Fibroblast of pulmonary artery (primary cell): ENCODE data around the gene LRP1.

Experiments
- DNase-seq: peaks from one replicate; pipeline ENCODE4 v3.0.0-alpha.2; 2010; ENCODE audit warnings: low read depth
- H3K4me3 ChIP-seq: replicated peaks from 2 replicates; pipeline ENCODE4 v1.5.1; 2011; ENCODE audit warnings: low read depth, mild to moderate bottlenecking, control low read depth, low read length, moderate library complexity
- CTCF ChIP-seq: IDR thresholded peaks from 2 replicates; pipeline ENCODE4 v1.5.1; 2011; ENCODE audit warnings: mild to moderate bottlenecking, control low read depth, low read length, inconsistent platforms; ENCODE audit errors: missing control alignments

LRP1 gene

GRCh38 chr12:57198329-57198728 lies 70.0 kb downstream of the LRP1 start:
- DNase-seq, result no peak
- TF ChIP-seq CTCF, result no peak
- no peak overlapping the region for H3K4me3 ChIP-seq

GRCh38 chr12:57199191-57199590 lies 70.9 kb downstream of the LRP1 start:
- no peak for DNase-seq
- TF ChIP-seq CTCF, result no peak
- no peak overlapping the region for H3K4me3 ChIP-seq

GRCh38 chr12:57200497-57200896 lies 72.2 kb downstream of the LRP1 start:
- no peak for TF ChIP-seq CTCF
- no peak for DNase-seq
- H3K4me3 ChIP-seq, result no peak overlapping the region

GRCh38 chr12:57201219-57201618 lies 72.9 kb downstream of the LRP1 start:
- no peak overlapping the region for H3K4me3 ChIP-seq
- TF ChIP-seq CTCF, result no peak
- DNase-seq, result no peak

- TF ChIP-seq CTCF, result no peak
- DNase-seq, result no peak
- H3K4me3 ChIP-seq, result no peak overlapping the region
These were observed 73.3 kb downstream of the LRP1 start for GRCh38 chr12:57201631-57202030.

- DNase-seq, result no peak
- TF ChIP-seq CTCF, result no peak
- no peak overlapping the region for H3K4me3 ChIP-seq
These were observed 74.0 kb downstream of the LRP1 start for GRCh38 chr12:57202321-57202720.

GRCh38 chr12:57203201-57203600 lies 74.9 kb downstream of the LRP1 start:
- TF ChIP-seq CTCF, result no peak
- no peak overlapping the region for H3K4me3 ChIP-seq
- DNase-seq, result no peak
